Iris pigment epithelial cell (primary cell): ENCODE measurements around the gene CYP2A13.
"Not testable (repeated sequence)": the region's sequence is repeated elsewhere in the genome, so short reads cannot be mapped to it uniquely, and the experiment has no call there.

Experiments used
- DNase-seq: peaks from one replicate; pipeline ENCODE4 v3.0.0-alpha.2; 2011; ENCODE audit warnings: low read depth

The CYP2A13 gene, protein sequence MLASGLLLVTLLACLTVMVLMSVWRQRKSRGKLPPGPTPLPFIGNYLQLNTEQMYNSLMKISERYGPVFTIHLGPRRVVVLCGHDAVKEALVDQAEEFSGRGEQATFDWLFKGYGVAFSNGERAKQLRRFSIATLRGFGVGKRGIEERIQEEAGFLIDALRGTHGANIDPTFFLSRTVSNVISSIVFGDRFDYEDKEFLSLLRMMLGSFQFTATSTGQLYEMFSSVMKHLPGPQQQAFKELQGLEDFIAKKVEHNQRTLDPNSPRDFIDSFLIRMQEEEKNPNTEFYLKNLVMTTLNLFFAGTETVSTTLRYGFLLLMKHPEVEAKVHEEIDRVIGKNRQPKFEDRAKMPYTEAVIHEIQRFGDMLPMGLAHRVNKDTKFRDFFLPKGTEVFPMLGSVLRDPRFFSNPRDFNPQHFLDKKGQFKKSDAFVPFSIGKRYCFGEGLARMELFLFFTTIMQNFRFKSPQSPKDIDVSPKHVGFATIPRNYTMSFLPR

DNA sequence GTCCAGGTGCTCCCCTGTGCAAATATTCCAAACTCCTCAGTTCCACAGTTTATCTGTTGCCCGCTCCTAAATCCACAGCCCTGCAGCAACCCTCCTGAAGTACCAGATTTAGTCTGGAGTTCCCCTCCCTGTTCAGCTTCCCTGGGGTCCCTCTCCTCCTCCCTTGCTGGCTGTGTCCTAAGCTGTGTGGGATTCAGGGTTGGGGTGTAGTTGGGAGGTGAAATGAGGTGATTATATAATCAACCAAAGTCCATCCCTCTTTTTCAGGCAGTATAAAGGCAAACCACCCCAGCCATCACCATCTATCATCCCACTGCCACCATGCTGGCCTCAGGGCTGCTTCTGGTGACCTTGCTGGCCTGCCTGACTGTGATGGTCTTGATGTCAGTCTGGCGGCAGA is at the start of gene CYP2A13:
Gene CYP2A13, plus strand, starts transcription at position 301 of the 400 bp plus-strand sequence. Its CDS starts 21 bp downstream, at position 322.
- no peak for DNase-seq

DNA sequence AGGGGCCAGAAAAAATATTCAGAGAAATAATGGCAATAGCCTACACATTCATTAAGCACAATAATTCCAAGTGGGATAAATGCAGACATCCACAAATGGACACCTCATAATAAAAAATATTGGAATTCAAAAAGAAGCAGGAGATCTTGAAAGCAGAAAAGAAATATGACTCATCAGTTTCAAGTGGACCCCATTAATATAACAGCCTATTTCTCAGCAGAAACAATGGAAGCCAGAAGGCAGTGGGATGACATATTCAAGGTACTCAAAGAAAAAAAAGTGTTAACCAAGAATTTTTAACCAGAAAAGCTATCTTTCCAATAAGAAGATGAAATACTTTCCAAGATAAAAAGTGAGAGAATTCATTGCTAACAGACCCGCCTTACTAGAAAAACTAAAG is 48.4 kb upstream of the CYP2A13 start:
- no peak for DNase-seq

DNA sequence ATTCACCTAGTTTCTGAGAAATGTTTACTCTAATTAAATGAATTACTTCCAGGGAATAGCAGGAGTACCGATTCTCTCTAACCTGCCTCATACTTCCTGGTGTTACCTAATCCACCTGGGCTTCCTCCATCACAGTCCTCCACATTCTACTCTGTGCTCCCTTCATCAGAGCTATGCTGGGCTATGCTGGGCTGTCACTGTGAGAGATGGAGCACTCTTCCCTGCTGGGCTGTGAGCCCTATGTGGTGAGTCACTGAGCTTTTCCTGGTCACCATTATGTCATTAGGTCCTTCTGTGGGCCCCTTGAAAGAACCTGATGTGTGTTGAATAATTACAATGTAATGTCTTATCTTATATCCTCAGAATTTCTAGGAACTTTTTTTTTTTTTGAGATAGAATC is 43.2 kb upstream of the CYP2A13 start:
- not testable (repeated sequence) for DNase-seq

DNA sequence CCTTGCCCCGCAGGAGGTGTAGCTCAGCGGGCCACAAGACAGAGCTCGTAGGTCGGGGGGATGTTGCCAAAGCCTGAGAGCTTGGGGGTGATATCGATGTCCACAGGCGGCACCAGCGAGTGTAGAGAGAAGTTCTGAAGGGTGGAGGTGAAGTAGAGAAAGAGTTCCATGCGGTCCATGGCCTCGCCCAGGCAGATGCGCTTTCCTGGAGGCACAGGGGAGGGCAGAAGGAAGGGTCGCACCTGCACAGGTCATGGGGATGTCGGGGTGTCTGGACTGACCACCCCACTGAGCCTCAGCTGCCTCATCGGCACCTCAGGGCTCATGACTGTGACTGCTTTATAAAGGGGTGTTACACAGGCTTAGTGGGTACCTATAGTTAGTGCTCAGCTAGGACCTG is 37.8 kb upstream of the CYP2A13 start:
- DNase-seq, result no peak

DNA sequence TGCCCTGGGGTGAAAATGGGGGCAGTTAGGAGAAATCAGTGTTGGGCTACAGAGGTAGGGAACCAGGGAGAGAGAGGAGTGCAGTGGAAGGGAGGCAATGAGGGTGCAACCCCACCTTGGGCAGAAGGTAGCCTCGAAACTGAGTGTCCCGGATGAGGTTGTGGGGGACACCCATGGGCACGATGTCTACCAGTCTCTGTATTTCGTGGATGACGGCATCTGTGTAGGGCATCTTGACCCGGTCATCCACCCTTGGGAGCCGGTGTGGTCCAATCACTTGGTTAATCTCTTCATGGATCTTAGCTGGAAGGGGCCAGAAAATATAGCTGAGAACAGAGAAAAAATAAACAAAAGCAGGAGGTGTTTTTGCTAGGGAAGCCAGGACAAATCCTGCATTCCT is 36.1 kb upstream of the CYP2A13 start:
- not testable (repeated sequence) for DNase-seq

DNA sequence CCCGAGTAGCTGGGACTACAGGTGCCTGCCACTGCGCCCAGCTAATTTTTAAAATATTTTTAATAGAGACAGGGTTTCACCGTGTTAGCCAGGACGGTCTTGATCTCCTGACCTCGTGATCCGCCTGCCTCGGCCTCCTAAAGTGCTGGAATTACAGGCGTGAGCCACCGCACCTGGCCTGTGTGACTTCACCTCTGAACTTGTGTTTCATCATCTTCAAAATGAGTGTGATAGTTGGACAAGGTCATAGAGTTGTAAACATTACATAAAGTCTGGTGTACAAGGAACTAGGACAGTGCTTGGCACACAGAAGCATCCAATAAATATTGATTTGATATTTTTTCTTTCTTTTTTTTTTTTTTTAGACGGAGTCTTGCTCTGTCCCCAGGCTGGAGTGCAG is 34.9 kb upstream of the CYP2A13 start:
- DNase-seq, result not testable (repeated sequence)

DNA sequence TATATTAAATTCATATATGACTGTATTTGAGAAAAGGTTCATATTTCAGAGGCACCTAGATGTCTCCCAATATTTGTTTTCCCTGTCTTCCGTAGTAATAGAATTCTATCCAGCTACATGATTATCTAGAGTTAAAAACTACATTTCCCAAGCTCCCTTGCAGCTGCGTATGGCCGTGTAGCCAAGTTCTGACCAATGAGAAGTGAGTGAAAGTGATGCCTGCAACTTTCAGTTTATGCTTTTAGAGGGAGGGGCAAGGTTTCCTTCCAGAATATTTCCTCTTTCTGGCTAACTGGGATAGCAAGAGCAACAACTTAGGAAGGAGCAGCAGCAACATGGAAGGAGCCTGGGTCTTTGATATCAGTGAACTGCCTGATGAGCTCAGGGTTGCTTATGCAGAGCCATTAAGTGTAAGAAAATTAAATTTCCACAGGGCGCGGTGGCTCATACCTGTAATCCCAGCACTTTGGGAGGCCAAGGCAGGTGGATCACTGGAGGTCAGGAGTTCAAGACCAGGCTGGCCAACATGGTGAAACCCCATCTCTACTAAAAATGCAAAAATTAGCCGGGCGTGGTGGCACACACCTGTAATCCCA is 23.2 kb upstream of the CYP2A13 start:
- DNase-seq, result peak; percentile 53

DNA sequence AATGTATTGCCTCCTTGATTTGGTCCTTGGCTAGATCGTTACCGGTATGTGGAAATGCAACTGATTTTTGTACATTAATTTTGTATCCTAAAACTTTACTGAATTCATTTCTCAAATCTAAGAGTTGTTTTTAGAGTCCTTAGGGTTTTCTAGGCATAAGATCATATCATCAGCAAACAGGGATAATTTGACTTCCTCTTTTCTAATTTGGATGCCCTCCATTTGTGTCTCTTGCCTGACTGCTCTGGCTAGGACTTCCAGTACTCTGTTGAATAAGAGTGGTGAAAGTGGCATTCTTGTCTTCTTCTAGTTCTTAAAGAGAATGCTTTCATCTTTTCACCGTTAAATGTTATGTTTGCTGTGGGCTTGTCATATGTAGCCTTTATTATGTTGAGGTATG is 12.0 kb upstream of the CYP2A13 start:
- DNase-seq, result no peak

DNA sequence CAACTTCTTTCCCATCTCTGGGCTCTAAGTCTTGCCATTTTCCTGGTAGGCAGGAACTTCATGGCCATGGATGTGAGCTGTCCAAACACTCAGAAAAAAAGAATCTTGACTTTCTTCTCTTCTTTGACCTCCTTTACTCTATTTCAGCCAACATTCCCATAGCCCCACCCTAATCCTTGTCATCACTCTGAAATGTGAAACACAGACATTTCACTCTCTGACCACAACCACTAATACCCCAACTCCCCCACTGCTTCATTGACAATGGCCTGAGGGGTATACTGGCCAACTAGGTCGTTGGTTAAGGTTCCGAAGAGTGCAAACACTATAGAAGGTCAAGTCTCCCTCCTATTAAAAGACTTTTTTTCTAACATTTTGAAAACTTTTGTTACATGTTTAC is 4.7 kb upstream of the CYP2A13 start:
- no peak for DNase-seq

DNA sequence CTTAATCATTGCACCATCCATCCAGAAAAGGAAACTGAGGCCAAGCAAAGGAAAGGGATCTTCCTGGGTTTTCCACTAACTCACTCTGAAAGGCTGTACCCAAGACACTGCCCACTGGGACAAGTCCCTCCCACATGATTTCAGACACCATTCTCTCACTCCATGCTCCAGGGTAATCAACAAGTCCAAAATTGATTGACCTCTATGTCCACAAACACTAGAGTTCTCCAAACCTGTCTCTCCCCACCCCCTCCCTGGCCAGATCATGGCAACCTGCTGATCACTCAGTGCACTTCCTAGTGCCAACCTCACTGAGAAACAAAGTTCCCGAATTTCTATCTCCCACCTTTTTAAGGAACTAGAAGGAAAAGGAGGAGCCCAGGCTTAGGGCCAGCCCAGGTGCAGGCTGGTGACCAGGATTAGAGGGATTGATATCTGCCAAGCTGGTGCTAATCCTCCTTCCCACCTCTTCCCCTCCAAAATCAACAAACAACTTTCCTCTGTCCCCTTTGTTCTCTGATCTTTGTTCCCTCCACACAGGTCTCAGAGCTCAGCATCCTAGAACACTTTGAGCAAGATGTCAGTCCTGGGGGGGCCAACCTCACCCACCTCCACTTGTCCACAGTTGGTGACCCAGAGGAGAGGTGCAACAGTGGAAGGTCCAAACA is 2.4 kb upstream of the CYP2A13 start:
- no peak for DNase-seq

DNA sequence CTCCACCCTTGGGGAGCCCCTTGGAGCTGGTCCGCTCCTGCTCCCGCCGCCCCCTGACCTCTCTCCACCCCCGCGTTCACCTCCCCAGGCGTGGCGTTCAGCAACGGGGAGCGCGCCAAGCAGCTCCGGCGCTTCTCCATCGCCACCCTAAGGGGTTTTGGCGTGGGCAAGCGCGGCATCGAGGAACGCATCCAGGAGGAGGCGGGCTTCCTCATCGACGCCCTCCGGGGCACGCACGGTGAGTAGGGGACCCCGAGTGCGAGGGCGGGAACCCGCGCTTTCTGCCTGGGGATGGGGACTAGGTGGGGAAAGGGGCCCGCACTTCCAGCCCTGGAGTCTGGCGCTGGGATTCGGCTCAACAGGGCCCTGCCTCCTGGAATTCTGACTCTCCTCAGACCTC is 1.7 kb downstream of the CYP2A13 start:
- DNase-seq, result no peak

DNA sequence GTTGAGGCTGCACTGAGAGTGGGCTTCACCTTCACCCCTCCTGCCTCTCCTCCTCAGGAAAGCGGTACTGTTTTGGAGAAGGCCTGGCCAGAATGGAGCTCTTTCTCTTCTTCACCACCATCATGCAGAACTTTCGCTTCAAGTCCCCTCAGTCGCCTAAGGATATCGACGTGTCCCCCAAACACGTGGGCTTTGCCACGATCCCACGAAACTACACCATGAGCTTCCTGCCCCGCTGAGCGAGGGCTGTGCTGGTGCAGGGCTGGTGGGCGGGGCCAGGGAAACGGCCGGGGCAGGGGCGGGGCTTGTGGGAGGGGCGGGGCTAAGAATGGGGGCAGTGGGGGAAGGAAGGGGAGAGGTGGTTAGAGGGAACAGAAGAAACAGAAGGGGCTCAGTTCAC is 7.5 kb downstream of the CYP2A13 start:
- no peak for DNase-seq

DNA sequence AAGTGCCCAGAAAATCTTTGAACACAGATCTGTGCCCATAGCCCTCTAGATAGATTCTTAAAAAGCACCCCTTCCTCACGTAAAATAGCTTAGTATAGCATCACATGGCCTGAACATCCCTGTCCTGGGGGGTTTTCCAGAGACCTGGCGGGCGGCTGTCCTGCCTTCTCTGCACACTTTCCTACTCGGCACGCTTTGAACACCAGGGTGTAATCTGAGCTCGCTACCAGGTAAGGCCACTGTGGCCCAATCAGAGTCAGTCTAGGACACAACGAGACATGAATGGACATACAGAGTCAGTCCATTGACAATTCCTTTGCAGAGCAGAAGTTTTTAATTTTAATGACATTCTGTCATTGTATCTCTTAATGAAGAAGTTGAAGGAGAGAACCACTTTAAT is 8.1 kb downstream of the CYP2A13 start:
- no peak for DNase-seq

DNA sequence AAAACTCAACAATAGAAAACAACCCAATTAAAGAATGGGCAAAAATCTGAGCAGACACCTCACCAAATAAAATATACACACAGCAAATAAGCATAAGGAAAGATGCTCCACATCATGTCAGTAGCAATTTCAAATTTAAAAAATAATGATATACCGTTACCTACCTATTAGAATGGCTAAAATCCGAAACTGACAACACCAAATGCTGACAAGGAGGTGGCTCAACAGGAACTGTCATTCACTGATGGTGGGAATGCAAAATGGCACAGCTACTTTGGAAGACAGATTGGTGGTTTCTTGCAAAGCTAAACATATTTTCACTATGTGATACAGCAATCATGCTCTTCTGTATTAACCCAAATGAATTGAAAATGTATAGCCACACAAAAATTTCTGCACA is 9.1 kb downstream of the CYP2A13 start:
- no peak for DNase-seq

DNA sequence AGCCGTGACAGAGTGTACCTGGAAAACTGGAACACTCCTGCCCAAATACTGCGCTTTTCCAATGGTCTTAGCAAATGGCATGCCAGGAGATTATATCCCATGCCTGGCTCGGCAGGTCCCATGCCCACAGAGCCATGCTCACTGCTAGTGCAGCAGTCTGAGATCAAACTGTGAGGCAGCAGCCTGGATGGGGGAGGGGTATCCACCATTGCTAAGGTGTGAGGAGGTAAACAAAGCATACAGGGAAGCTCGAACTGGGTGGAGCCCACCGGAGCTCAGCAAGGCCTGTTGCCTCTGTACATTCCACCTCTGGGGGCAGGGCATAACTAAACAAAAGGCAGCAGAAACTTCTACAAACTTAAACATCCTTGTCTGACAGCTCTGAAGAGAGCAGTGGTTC is 10.5 kb downstream of the CYP2A13 start:
- DNase-seq, result no peak

DNA sequence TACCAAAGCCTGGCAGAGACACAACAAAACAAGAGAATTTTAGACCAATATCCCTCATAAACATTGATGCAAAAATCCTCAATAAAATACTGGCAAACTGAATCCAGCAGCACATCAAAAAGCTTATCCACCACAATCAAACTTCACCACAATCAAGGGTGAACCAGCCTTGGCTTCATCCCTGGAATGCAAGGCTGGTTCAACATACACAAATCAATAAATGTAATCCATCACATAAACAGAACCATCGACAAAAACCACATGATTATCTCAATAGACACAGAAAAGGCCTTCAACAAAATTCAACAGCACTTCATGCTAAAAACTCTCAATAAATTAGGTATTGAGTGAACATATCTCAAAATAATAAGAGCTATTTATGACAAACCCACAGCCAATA is 14.0 kb downstream of the CYP2A13 start:
- not testable (repeated sequence) for DNase-seq

DNA sequence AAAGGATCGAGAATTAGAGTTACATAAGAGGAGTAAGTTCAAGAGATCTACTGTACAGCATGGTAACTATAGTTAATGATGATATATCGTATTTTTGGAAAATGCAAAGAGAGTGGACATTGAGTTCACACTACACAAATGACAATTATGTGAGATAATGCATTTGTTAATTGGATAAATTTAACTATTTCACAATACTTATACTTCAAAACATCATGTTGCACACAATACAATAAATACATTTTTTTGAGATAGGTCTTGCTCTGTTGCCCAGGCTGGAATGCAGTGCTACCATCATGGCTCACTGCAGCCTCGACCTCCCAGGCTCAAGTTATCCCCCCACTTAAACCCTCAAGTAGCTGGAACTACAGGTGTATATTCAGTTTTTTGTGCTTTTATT is 17.9 kb downstream of the CYP2A13 start:
- no peak for DNase-seq

DNA sequence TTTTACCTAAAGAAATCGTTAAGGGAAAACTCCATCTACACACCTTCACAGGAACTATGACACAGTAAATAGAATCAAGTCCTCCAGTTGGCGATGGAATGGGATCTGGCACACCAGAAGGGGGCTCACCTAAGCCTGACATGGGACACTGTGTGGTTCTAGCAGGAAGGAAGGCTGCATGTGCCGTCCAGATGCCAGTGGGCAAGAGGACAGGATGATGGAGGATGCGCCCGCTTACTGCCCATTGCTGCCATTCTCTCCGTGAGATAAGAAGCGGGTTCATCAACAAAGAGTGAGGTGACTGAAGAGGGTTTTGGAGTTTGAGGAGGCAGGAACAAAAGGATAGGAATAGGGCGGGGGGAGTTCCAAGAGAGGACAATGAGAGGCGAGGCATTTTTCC is 23.0 kb downstream of the CYP2A13 start:
- DNase-seq, result no peak

DNA sequence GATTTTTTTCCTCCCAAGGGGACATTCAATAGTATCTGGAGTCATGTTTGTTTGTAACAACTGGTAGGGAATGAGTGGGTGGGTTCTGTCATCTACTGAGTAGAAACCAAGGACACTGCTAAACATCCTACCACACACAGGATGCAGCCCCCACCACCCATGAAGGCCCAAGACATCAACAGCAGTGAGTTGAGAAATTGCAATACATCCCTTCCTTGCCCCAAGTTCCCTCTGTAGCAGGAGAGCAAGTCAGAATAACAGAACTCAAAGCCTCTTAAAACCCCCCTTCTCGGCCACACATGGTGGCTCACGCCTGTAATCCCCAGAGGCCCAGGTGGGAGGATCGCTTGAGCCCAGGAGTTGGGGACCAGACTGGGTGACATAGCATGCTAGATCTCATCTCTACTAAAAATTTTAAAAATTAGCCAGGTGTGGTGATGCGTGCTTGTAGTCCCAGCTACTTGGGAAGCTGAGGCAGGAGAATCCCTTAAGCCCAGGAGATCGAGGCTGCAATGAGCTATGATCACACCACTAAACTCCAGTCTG is 23.6 kb downstream of the CYP2A13 start:
- DNase-seq, result no peak

DNA sequence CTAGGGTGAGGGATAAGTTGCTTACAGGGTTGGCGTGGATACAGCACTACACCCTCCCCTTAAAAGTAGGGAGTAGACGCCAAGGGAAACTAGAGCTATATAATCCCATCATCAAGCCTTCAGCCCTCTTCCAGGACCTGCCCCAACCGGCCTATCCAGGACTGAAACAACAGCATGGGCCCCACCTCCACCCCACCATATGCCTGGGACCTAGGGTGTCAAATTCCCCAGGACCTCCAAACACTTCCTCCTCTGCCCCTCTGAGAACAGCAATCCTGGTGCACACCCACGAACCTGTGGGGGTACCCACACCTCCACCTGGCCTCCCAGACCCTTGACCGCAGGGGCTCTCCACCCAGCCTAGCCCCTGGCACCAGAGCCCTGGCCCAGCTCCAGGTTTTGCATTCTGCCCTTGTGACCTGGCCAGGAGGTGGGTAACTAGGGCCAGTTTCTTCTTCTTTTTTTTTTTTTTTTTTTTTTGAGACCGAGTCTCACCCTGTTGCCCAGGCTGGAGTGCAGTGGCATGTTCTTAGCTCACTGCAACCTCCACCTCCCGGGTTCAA is 24.6 kb downstream of the CYP2A13 start:
- DNase-seq, result no peak

DNA sequence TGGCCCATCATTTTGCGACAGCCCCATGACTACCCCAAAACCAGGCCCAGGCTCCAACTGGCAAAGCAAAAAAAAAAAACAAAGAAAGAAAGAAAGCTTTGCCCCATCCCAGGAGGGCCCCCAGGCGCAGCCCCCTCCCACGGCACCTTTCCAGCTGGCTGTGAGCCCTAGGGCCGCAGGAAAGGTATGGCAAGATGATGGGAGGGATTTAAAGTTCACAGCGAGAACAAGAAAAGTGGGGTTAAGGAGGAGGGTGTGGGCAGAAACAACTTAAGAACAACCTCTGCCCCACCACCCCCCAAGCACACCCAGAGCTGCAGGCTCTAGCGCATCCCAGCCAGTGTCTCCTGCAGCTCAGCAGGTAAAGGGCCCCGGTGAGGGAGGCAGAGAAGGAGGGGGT is 25.9 kb downstream of the CYP2A13 start, which contains the start of gene CYP2F1:
Gene CYP2F1, plus strand, starts transcription at position 301 of the 400 bp plus-strand sequence. CDS start 1,757 bp downstream, outside the sequence.
- no peak for DNase-seq

DNA sequence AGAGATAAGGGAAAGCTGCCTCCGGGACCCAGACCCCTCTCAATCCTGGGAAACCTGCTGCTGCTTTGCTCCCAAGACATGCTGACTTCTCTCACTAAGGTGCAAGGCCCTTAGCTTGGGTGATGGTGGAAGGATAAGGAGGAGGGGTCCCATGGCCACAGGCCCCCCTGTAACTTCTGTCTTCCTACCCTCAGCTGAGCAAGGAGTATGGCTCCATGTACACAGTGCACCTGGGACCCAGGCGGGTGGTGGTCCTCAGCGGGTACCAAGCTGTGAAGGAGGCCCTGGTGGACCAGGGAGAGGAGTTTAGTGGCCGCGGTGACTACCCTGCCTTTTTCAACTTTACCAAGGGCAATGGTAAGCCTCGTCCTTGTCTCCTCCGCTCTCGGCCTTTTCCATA is 28.0 kb downstream of the CYP2A13 start:
- DNase-seq, result no peak
